ENCODE data around the gene ATG101. TPM values are rescaled to one million over a fixed set of nuclear protein-coding genes. Genes with fewer than 3 reads are reported as not detected.

ATG101 gene
- total and polyA plus RNA-seq, 5 donors from 2014 or later = 30.1 to 38.2 (median 33.5) TPM

DNA sequence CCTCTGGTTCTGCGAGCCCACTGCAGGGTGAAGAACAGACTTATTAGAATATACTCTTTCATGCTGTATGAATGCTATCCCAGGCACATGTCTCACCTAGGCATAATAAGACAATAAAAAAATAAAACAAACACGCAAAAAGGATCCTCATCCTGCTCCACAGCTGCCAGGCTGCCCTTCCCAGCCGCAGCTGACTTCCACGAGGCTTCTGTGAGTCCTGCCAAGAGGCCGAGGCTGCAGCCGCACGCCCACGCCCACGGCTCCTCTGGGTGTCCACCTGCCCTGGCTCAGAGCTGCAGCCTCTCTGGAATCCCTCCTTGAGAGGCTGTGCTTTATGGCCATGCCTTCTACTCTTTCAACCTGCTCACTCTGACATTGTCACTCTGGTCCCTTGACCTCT lies 16.6 kb downstream of the ATG101 start:
- H3K27ac ChIP-seq (ENCODE audit: insufficient read depth, low read length, poor library complexity, severe bottlenecking) = no peak overlapping the region
- ATAC-seq (ENCODE audit: low read depth in 2 of 2) (no peak), DNase-seq (no peak)
- no peaks in the 10 kb centered on the region for H3K36me3 Mint-ChIP-seq
- H3K27ac Mint-ChIP-seq = peak overlapping the region in 1 of 3 donors; percentile 70
- H3K4me1 ChIP-seq (ENCODE audit: control insufficient read depth, insufficient read depth, low read length, poor library complexity, severe bottlenecking) = peaks cover 5% of the 10 kb centered on the region
- H3K4me1 Mint-ChIP-seq = peaks cover 0 to 15% (median 7%) of the 10 kb centered on the region in 4 donors
- H3K4me3 Mint-ChIP-seq = no peak overlapping the region
- no peak overlapping the region for H3K4me3 ChIP-seq (ENCODE audit: low read depth, low read length)
- no peaks in the 10 kb centered on the region for H3K36me3 ChIP-seq (ENCODE audit: control insufficient read depth, insufficient read depth, low read length)
- H3K9me3 ChIP-seq (ENCODE audit: control insufficient read depth in 2 of 2, low read length in 2 of 2) = no peaks in the 10 kb centered on the region
- peaks cover 0 to 2% (median 0%) of the 10 kb centered on the region in 7 donors for H3K9me3 Mint-ChIP-seq
- H3K27me3 ChIP-seq (ENCODE audit: control insufficient read depth, insufficient read depth, low read length) = peaks cover 5% of the 10 kb centered on the region
- H3K27me3 Mint-ChIP-seq = peaks cover 32% of the 10 kb centered on the region

- Histone ChIP-seq H3K4me3 (ENCODE audit: low read depth, low read length) (no peak overlapping the region), H3K9me3 (ENCODE audit: control insufficient read depth in 2 of 2, low read length in 2 of 2) (no peaks in the 10 kb centered on the region), H3K4me1 (ENCODE audit: control insufficient read depth, insufficient read depth, low read length, poor library complexity, severe bottlenecking) (peaks cover 5% of the 10 kb centered on the region), H3K36me3 (ENCODE audit: control insufficient read depth, insufficient read depth, low read length) (no peaks in the 10 kb centered on the region), H3K27me3 (ENCODE audit: control insufficient read depth, insufficient read depth, low read length) (peaks cover 9% of the 10 kb centered on the region), H3K27ac (ENCODE audit: insufficient read depth, low read length, poor library complexity, severe bottlenecking) (no peak overlapping the region)
- ATAC-seq (ENCODE audit: low read depth in 2 of 2) = no peak
- no peaks in the 10 kb centered on the region for H3K36me3 Mint-ChIP-seq
- peaks cover 0 to 2% (median 0%) of the 10 kb centered on the region in 7 donors for H3K9me3 Mint-ChIP-seq
- peaks cover 40% of the 10 kb centered on the region for H3K27me3 Mint-ChIP-seq
- peaks cover 0 to 8% (median 4%) of the 10 kb centered on the region in 4 donors for H3K4me1 Mint-ChIP-seq
- H3K4me3 Mint-ChIP-seq = no peak overlapping the region
- no peak for DNase-seq
- H3K27ac Mint-ChIP-seq = peak overlapping the region in 1 of 3 donors; percentile 69
These were observed 17.4 kb downstream of the ATG101 start for GRCh38 chr12:52086944-52087835.

DNA sequence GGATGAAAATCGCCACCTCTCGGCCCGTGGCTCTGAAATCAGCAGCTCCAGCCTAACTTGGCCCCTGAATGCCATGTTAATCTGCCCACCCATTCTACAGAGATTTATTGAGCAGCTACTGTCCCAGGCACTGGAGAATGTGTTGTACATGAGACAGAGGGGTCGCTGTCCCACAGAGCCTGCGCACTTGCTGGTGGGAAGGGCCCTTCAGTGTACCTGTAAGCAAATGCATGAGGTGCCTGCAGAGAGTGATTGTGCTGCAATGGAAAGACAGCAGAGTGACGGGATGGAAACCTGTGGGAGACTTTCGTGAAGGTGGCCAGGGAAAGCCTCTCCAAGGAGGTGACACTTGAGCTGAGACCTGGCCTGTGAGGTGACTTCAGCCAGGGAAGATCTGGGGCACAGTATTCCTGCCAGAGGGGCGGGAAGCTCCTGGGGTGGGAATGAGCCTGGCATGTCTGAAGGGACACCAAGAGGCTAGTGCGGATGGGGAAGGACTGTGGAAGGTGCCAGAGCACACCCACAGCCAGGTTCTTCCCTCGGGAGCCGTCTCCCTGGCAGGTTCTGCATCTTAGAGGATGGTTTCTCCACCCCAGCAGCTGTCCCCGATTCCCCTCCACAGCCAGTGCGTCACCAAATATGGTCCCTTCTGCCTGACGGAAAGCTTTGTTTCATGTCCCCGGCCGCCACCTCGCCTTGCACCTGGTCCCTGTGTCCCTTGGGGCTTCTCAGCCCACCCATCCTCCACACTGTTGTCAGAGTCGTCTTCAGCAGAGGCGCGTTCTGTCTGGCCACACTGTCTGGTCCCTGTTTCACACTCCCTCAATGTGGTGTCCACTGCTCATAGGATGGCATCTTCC lies 18.4 kb downstream of the ATG101 start:
- H3K4me3 ChIP-seq (ENCODE audit: low read depth, low read length) = no peak overlapping the region
- peaks cover 2% of the 10 kb centered on the region for H3K4me1 ChIP-seq (ENCODE audit: control insufficient read depth, insufficient read depth, low read length, poor library complexity, severe bottlenecking)
- H3K27ac ChIP-seq (ENCODE audit: insufficient read depth, low read length, poor library complexity, severe bottlenecking) = no peak overlapping the region
- H3K27me3 ChIP-seq (ENCODE audit: control insufficient read depth, insufficient read depth, low read length) = peaks cover 9% of the 10 kb centered on the region
- Mint-ChIP-seq H3K27me3 (peaks cover 41% of the 10 kb centered on the region), H3K9me3 (peaks cover 0 to 2% (median 0%) of the 10 kb centered on the region in 7 donors), H3K27ac (no peak overlapping the region), H3K4me3 (no peak overlapping the region), H3K36me3 (no peaks in the 10 kb centered on the region), H3K4me1 (peaks cover 0 to 6% (median 3%) of the 10 kb centered on the region in 4 donors)
- no peaks in the 10 kb centered on the region for H3K36me3 ChIP-seq (ENCODE audit: control insufficient read depth, insufficient read depth, low read length)
- DNase-seq = no peak
- no peaks in the 10 kb centered on the region for H3K9me3 ChIP-seq (ENCODE audit: control insufficient read depth in 2 of 2, low read length in 2 of 2)
- ATAC-seq (ENCODE audit: low read depth in 2 of 2) = no peak

- DNase-seq = no peak
- H3K4me1 ChIP-seq (ENCODE audit: control insufficient read depth, insufficient read depth, low read length, poor library complexity, severe bottlenecking) = no peaks in the 10 kb centered on the region
- H3K4me1 Mint-ChIP-seq = no peaks in the 10 kb centered on the region
- no peak overlapping the region for H3K4me3 ChIP-seq (ENCODE audit: low read depth, low read length)
- no peaks in the 10 kb centered on the region for H3K36me3 Mint-ChIP-seq
- no peaks in the 10 kb centered on the region for H3K9me3 ChIP-seq (ENCODE audit: control insufficient read depth in 2 of 2, low read length in 2 of 2)
- H3K27me3 Mint-ChIP-seq = peaks cover 39% of the 10 kb centered on the region
- no peak overlapping the region for H3K27ac ChIP-seq (ENCODE audit: insufficient read depth, low read length, poor library complexity, severe bottlenecking)
- no peaks in the 10 kb centered on the region for H3K36me3 ChIP-seq (ENCODE audit: control insufficient read depth, insufficient read depth, low read length)
- ATAC-seq (ENCODE audit: low read depth in 2 of 2) = no peak
- H3K9me3 Mint-ChIP-seq = peaks cover 0 to 2% (median 0%) of the 10 kb centered on the region in 7 donors
- H3K27ac Mint-ChIP-seq = no peak overlapping the region
- H3K27me3 ChIP-seq (ENCODE audit: control insufficient read depth, insufficient read depth, low read length) = peaks cover 9% of the 10 kb centered on the region
- H3K4me3 Mint-ChIP-seq = peak overlapping the region in 1 of 4 donors; percentile 51
These were observed 19.7 kb downstream of the ATG101 start for GRCh38 chr12:52089491-52089890.

GRCh38 chr12:52090291-52090690 lies 20.5 kb downstream of the ATG101 start:
- Mint-ChIP-seq H3K4me1 (no peaks in the 10 kb centered on the region), H3K9me3 (peaks cover 0 to 2% (median 0%) of the 10 kb centered on the region in 7 donors), H3K27me3 (peaks cover 42% of the 10 kb centered on the region), H3K27ac (peak overlapping the region in 1 of 3 donors; percentile 56), H3K36me3 (no peaks in the 10 kb centered on the region), H3K4me3 (no peak overlapping the region)
- Histone ChIP-seq H3K36me3 (ENCODE audit: control insufficient read depth, insufficient read depth, low read length) (no peaks in the 10 kb centered on the region), H3K4me3 (ENCODE audit: low read depth, low read length) (no peak overlapping the region), H3K27ac (ENCODE audit: insufficient read depth, low read length, poor library complexity, severe bottlenecking) (no peak overlapping the region), H3K4me1 (ENCODE audit: control insufficient read depth, insufficient read depth, low read length, poor library complexity, severe bottlenecking) (no peaks in the 10 kb centered on the region), H3K27me3 (ENCODE audit: control insufficient read depth, insufficient read depth, low read length) (peaks cover 9% of the 10 kb centered on the region), H3K9me3 (ENCODE audit: control insufficient read depth in 2 of 2, low read length in 2 of 2) (no peaks in the 10 kb centered on the region)
- no peak for ATAC-seq (ENCODE audit: low read depth in 2 of 2)
- DNase-seq = no peak

GRCh38 chr12:52091061-52091460 lies 21.3 kb downstream of the ATG101 start:
- Mint-ChIP-seq H3K4me1 (no peaks in the 10 kb centered on the region), H3K9me3 (peaks cover 0 to 2% (median 0%) of the 10 kb centered on the region in 7 donors), H3K27ac (no peak overlapping the region), H3K4me3 (no peak overlapping the region), H3K27me3 (peaks cover 42% of the 10 kb centered on the region), H3K36me3 (no peaks in the 10 kb centered on the region)
- Histone ChIP-seq H3K27me3 (ENCODE audit: control insufficient read depth, insufficient read depth, low read length) (peaks cover 9% of the 10 kb centered on the region), H3K36me3 (ENCODE audit: control insufficient read depth, insufficient read depth, low read length) (no peaks in the 10 kb centered on the region), H3K27ac (ENCODE audit: insufficient read depth, low read length, poor library complexity, severe bottlenecking) (no peak overlapping the region), H3K4me3 (ENCODE audit: low read depth, low read length) (no peak overlapping the region), H3K9me3 (ENCODE audit: control insufficient read depth in 2 of 2, low read length in 2 of 2) (no peaks in the 10 kb centered on the region), H3K4me1 (ENCODE audit: control insufficient read depth, insufficient read depth, low read length, poor library complexity, severe bottlenecking) (no peaks in the 10 kb centered on the region)
- no peak for ATAC-seq (ENCODE audit: low read depth in 2 of 2)
- no peak for DNase-seq

DNA sequence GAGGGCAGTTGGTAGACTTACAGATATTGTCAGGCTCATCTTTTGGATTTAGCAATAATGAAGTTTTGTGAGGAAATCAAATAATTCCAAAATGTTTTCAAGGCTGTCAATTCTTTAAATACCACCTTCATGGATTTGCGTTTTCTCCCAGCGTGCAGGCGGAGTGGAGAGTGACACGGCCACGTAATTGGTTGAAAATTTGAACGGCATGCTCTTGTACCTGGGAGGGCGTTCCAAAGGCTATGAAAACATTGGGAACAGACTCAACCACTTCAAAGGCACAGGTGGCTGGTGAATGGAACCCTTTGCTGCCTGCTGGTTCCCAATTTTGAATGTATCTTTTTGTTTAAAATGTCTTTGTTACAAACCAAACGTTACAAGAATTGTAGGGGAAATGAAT lies 22.1 kb downstream of the ATG101 start:
- Mint-ChIP-seq H3K27ac (no peak overlapping the region), H3K4me1 (no peaks in the 10 kb centered on the region), H3K27me3 (peaks cover 39% of the 10 kb centered on the region), H3K9me3 (peaks cover 0 to 2% (median 0%) of the 10 kb centered on the region in 7 donors), H3K4me3 (peak overlapping the region in 1 of 4 donors; percentile 7), H3K36me3 (no peaks in the 10 kb centered on the region)
- DNase-seq (no peak), ATAC-seq (ENCODE audit: low read depth in 2 of 2) (no peak)
- Histone ChIP-seq H3K27me3 (ENCODE audit: control insufficient read depth, insufficient read depth, low read length) (peaks cover 9% of the 10 kb centered on the region), H3K9me3 (ENCODE audit: control insufficient read depth in 2 of 2, low read length in 2 of 2) (no peaks in the 10 kb centered on the region), H3K36me3 (ENCODE audit: control insufficient read depth, insufficient read depth, low read length) (no peaks in the 10 kb centered on the region), H3K27ac (ENCODE audit: insufficient read depth, low read length, poor library complexity, severe bottlenecking) (no peak overlapping the region), H3K4me1 (ENCODE audit: control insufficient read depth, insufficient read depth, low read length, poor library complexity, severe bottlenecking) (no peaks in the 10 kb centered on the region), H3K4me3 (ENCODE audit: low read depth, low read length) (no peak overlapping the region)
